HG03159 (cell line): Measurements from ENCODE around the gene NTN1.
"Not testable (repeated sequence)": the region's sequence is repeated elsewhere in the genome, so short reads cannot be mapped to it uniquely, and the experiment has no call there.

Source experiments
- ATAC-seq: cut with Tn5 transposase; IDR thresholded peaks from one replicate; pipeline ENCODE4 v1.9.1; 2021; ENCODE audit warnings: mild to moderate bottlenecking, moderate library complexity; ENCODE audit not compliant: unreplicated experiment

Gene NTN1

GRCh38 chr17:9240659-9241370 is 219.5 kb downstream of the NTN1 start:
- no peak for ATAC-seq

DNA sequence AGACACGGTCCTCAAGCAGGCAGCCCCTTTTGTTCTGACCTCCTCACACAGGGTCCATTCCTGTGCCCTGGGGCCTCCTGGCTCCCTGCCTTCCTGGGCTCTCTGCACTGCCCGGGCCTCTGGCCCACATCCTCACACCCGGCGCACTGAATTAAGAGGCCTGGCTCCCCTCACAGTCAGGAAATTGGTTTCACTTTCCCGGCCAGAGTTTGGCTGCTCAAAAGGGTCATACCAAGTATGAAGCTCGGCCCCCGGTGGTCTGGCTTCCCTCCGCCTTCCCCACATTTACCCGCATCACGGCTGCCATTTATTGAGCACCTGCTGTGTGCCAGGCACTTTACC is 220.0 kb downstream of the NTN1 start:
- no peak for ATAC-seq

DNA sequence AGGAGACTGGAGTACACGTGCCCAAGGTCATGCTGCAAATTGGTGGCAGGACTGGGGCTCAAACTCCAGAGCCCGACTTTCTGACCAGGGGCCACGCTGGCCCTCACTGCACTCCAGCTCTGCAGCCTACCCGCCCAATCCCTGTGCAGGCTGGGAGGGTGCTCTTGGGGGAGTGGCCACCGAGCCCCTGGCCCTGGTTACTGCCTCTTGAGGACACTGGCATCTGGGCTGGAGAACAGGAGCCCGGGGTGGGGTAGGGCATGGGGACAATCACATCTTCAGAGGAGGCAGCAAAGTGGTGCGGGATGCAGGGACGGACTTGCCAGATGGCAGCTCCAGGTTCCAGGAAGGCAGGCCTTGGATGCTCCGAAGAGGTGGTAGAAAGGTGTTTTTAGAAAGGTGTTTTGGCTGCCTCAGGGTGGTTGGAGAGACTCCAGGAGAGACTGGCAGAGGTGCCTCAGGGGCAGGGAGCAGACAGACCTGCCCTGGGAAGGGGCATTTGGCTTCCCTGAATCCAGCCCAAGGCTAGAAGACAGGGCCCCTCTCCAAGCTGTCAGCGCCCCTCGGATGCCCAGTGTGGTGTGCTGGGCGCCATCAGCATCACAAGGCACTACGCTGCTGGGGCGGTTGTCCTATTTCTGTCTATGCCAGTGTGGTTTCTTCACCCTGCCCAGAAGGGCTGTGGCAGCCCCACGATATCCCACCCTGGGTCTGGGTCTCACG is 220.6 kb downstream of the NTN1 start:
- ATAC-seq: no peak

GRCh38 chr17:9242497-9242881 is 221.2 kb downstream of the NTN1 start:
- ATAC-seq: no peak

DNA sequence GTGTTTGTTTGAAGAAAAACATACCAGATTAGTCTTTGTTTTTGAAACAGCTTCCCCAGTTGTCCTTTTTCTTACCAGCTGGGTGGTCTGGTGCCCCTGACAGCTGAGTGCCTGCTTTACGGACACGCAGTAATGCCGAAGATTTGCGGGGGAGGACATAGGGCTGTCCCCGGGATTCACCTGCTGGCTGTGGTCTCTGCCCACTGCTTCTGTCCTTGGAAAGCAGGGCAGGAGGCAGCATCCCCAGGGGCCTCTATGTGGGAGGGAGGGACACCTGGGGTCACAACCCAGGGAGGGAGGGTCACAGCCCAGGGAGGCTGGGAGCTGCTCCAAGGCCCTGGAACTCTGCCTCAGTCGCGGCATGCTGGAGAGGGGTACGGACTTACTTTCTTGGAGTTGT is 221.7 kb downstream of the NTN1 start:
- no peak for ATAC-seq

DNA sequence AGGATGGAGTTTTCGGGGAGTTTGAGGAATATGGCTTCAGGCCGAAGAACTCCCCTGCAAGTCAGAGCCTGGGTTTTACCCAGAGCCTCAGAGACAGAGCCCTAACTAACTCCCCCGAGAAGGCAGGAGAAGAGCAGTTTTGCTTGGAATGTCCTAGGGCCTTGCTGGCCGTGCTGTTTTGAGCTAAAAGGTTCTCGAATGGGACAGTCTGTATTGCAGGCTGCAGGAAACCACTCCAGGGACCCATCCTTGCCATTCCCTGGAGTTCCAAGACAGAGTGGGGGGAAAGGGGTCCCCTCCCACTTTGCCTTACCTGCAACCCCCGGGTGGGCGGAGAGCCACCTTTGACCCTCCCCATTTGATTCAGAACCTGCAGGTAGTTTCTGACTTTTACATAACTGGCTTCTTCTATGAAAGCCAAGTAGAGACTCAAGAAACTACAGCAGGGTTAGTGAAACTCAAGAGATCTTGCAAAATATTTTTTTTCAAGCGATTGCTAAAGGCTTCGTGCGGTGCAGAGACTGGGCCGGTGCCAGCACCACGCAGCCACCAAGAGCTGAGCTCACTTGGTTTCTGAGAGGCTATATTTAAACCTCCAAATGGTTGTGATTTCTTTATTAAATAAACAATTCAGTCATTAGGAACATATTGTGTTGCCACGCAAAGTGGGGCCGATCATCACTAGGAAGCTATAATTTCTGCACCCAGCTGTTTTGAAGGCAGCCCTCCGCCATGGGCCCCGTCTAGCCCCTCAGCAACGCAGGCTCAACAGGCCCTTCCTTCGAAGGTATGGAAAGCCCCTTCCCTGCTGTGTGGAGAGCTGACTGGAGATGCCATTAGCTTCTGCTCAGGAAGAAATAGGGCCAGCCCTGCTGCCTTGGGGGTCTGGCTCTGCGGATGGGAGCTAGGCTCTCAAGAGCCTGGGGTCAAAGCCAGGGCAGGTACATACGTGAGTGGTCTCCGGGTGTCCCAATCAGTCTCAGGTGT is 223.0 kb downstream of the NTN1 start:
- ATAC-seq: no peak

DNA sequence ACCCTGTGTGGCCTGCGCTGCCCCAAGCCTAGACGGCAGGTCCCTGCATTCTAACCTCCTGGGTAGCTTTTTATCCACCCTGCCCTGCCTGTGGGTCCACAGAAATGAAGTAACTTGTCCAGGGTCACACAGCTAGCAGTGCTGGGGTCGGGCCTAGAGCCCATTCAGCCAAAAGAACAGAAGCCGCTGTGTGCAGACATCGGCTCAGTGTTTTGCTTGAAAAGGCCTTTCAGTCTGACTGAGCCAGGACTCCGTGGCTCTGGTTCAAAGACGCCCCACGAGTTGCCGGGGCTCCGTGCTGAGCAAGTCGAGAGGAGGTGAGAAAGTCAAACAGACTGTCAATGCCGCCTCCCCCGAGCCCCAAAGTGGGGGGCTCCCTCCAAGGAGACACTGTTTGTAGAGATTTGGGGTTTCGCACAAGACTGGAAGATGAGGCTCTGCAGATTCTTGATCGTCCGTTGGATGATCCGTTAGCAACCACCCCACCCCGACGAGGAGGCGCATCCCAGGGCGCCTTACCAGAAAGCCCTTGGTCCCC is 226.2 kb downstream of the NTN1 start:
- no peak for ATAC-seq

DNA sequence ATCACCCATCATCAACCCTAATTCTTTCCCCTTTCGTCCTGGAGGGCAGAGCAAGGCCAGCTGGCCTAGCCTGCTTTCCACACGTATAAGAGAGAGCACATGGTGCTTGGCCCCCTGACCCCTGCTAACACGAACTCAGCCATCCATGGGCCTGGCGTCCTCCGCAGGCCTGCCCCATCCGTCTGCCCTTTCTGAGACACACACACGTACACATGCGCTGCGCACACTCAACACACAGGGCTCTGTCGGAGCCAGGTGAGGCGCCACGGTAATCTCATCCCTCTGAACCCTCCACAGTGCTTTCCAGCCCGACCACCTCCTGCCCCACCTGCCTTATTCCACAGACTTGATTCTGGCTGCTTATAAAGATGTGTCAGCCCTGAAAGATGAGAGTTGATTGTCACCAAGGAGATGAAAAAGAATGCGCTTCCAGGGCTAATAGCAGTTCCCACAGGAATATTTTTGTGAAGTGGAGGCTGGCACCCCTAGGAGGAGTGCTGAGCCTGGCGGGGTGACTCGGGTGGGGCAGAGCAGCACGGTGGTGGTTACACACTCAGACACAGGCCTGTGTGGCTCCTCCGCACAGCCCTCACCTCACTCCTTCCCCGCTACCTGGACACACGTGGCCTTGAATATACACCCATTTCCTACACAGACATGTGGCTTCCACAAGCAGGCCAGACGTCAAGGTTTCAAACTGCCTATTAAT is 228.1 kb downstream of the NTN1 start:
- ATAC-seq: no peak

DNA sequence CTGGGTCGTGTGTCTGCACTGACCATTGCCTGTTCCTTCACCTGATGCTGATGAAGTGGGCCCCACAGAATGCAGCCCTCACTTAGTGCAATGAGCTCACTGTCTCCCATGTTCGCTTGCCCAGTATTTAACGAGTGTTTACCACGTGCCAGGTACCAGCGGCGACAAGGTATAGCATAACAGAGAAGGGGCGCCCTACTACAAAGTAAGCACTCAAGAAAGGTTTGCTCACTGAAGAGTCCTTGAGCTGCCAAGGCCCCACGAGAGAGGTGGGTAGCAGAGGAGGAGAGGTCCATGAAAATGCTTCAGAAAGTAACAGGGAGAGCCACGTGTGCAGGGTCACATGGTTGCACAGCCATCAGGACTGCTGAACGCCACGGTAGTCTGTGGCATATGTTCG is 230.0 kb downstream of the NTN1 start:
- no peak for ATAC-seq

GRCh38 chr17:9253308-9253707 is 232.0 kb downstream of the NTN1 start:
- no peak for ATAC-seq

DNA sequence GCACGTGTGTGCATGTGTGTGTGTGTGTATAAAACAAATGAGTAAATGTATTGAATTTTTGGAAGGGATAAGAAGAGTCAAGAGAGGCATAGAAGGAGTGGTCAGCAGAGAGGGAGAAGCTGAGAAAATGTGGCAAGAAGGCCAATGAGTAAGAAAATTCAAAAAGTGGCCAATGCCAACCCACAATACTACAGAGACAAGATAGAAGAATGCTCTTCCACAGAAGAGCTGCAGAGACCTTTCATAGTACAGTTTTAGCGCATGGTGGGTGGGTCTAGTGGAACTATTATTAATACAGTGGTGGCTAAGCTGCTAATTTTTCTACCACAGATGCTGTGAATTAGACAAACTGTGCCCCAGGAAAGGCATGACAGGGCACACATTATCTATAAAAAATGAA is 233.5 kb downstream of the NTN1 start:
- no peak for ATAC-seq

DNA sequence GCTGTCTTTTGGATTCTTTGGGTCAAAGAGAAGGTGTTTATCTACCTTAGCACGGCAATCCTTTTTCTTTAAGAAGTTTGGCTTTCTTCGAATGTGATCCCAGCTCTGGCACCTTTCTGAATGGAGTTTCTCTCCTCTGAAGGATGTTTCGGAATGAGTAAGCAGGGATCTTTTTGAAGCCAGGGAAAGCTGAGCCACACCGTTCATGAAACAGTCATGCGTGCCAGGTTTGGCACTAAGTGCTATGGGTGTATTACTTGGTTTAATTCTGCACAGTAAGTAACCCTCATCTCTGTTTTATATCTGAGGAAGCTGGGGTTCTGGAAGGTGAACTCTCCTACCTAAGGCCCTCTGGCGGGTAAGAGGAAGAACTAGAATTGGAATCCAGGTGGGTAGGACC is 234.5 kb downstream of the NTN1 start:
- no peak for ATAC-seq

DNA sequence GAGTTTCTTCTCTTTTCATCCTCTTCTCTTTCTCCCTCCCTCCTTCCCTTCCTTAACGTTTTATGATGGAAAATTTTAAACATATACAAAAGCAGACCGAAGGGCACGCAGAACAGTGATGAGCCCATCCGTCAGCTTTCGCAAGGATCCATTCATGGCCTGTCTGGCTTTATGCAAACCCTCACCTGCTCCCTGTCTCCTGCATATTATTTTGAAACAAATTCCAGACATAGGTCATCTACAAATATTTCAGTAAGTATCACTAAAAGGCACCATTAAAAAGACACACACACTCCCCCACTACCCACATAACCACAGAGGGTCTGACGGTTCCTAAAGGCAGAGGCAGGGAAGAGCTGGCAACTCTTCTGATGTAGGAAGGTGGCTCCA is 235.0 kb downstream of the NTN1 start:
- ATAC-seq: no peak

DNA sequence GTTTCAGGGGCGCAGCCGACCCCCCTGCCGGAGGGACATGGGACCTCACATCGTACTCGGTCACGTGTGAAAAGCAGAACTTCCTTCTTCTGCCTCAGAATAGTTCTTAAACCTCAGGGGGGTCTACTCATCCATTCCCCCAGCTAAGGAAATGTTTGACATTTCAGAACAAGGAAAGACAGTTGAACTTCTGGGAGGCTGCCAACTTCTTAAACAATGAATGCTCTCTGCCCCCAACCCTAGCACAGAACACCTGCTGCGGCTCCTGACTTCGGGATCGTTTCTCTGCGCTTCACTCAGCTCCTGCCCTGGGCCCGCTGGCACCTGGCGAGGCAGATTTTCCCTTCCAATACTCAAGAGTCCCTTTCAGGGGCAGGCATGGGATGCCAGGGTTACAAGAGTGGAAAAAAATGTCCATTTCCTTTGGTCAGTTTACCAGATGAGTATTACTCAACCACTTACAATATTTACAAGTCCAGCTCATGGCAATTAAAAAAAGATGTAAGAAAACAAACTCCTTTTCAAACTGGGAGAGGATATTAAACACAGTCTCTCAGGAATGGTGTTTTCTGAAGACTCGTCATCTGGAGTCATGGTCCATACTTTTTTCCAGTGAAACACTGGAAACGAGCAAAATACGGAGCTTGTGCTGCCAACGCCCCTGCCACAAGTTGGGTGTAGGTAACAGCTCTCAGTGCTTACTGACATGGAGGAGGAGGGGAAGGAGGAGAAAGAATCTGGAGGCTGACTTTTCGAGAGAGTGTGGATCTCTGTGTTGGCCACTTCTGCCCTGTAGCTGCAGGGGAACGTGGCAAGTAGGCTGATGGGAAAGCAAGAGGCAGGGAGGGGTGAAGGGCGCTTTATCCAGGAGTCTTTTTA is 235.7 kb downstream of the NTN1 start:
- ATAC-seq: no peak

DNA sequence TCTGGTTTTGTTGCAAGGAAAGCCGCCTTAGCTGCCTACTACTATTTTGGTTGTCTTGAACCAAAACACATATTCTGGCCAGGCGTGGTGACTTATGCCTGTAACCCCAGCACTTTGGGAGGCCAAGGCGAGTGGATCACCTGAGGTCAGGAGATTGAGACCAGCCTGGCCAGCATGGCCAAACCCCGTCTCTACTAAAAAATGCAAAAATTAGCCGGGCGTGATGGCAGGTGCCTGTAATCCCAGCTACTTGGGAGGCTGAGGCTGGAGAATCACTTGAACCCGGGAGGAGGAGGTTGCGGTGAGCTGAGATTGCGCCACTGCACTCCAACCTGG is 236.3 kb downstream of the NTN1 start:
- not testable (repeated sequence) for ATAC-seq

GRCh38 chr17:9258115-9259015 is 237.1 kb downstream of the NTN1 start:
- ATAC-seq: no peak

GRCh38 chr17:9259419-9259818 is 238.1 kb downstream of the NTN1 start:
- ATAC-seq: no peak

GRCh38 chr17:9261081-9262012 is 240.0 kb downstream of the NTN1 start:
- no peak for ATAC-seq
